Thymus (tissue), 11 donors: ENCODE measurements around the gene PCDH10. TPM values are rescaled to one million over a fixed set of nuclear protein-coding genes. Genes with fewer than 3 reads are reported as not detected.

Experiments used
- DNase-seq, 9 donors: peaks; one replicate each; pipeline ENCODE4 v3.0.0-alpha.2; 2013; ENCODE audit warnings: low spot score in 9 of 9, low read depth in 6 of 9, missing footprints in 1 of 9
- H3K27ac ChIP-seq, 2 donors: one replicate each; pipeline ENCODE4 v1.5.1; 2013; ENCODE audit warnings: control low read depth in 1 of 2, low read depth in 1 of 2, low read length in 1 of 2, mild to moderate bottlenecking in 1 of 2, moderate library complexity in 1 of 2
- H3K27me3 ChIP-seq, 2 donors: one replicate each; pipeline ENCODE4 v1.5.1; 2013; ENCODE audit warnings: low read length in 1 of 2; ENCODE audit not compliant: control insufficient read depth in 2 of 2, insufficient read depth in 1 of 2
- H3K36me3 ChIP-seq, 2 donors: one replicate each; pipeline ENCODE4 v1.5.1; 2013; ENCODE audit warnings: low read length in 1 of 2, mild to moderate bottlenecking in 1 of 2, moderate library complexity in 1 of 2; ENCODE audit not compliant: control insufficient read depth in 2 of 2, insufficient read depth in 2 of 2
- H3K4me1 ChIP-seq, 2 donors: one replicate each; pipeline ENCODE4 v1.5.1; 2013; ENCODE audit warnings: low read length in 2 of 2; ENCODE audit not compliant: control insufficient read depth in 2 of 2, insufficient read depth in 2 of 2
- H3K4me3 ChIP-seq, 2 donors: one replicate each; pipeline ENCODE4 v1.5.1; 2013; ENCODE audit warnings: low read length in 2 of 2, control low read depth in 1 of 2, mild to moderate bottlenecking in 1 of 2
- H3K9me3 ChIP-seq, 2 donors: one replicate each; pipeline ENCODE4 v1.5.1; 2013; ENCODE audit warnings: low read length in 1 of 2, mild to moderate bottlenecking in 1 of 2; ENCODE audit not compliant: control insufficient read depth in 2 of 2, insufficient read depth in 1 of 2
- WGBS: extraction: QIAGEN DNeasy Blood & Tissue Kit; methylation state at CpG from one replicate; pipeline ENCODE4 v1.1.7; 2013; 5-methylcytosine and 5-hydroxymethylcytosine counted together
- polyA plus RNA-seq: library from polyadenylated mRNA; stranded (reverse); fragments of 200-250 nt; gene quantifications from one replicate; pipeline ENCODE4 v1.2.3, GENCODE V29; 2013
- total RNA-seq: library from RNA; stranded (reverse); fragments of 120-200 nt; gene quantifications from one replicate; pipeline ENCODE4 v1.2.4, GENCODE V29; 2013
- donor health status: healthy.

Gene PCDH10
- total and polyA plus RNA-seq, 2 donors: 0.11 to 1.7 TPM

DNA sequence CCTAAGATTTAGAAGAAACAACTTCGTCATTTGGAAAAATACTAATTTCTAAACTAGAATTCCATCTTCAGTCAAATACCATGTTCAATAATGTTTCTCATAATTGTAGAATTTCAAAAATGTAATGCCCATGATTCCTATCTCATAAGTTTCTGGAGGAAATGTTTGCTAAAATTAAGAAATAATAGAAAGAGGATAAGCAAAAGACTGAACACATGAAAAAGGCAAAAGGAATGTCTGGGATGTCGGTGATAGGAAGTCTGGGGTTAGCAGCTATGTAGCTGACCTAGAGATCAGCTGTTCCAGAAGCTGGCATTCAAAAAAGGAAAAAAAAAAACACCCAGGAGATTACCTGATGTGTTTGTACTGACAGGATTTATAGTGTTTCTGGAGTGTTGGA, 18.9 kb upstream of the PCDH10 start:
- Histone ChIP-seq H3K4me3 (no peak overlapping the region), H3K4me1 (no peaks in the 10 kb centered on the region), H3K27me3 (no peaks in the 10 kb centered on the region), H3K9me3 (no peaks in the 10 kb centered on the region), H3K27ac (no peak overlapping the region), H3K36me3 (no peaks in the 10 kb centered on the region)
- DNase-seq: no peak
- WGBS: 97% methylated on average over 2 of the region's 2 CpGs

- no peaks in the 10 kb centered on the region for H3K9me3 ChIP-seq
- no peaks in the 10 kb centered on the region for H3K36me3 ChIP-seq
- WGBS: 92% methylated on average over 2 of the region's 2 CpGs
- H3K4me1 ChIP-seq: no peaks in the 10 kb centered on the region
- DNase-seq: no peak
- H3K4me3 ChIP-seq: no peak overlapping the region
- no peak overlapping the region for H3K27ac ChIP-seq
- H3K27me3 ChIP-seq: no peaks in the 10 kb centered on the region
Observed at GRCh38 chr4:133131829-133132460, 17.1 kb upstream of the PCDH10 start.

DNA sequence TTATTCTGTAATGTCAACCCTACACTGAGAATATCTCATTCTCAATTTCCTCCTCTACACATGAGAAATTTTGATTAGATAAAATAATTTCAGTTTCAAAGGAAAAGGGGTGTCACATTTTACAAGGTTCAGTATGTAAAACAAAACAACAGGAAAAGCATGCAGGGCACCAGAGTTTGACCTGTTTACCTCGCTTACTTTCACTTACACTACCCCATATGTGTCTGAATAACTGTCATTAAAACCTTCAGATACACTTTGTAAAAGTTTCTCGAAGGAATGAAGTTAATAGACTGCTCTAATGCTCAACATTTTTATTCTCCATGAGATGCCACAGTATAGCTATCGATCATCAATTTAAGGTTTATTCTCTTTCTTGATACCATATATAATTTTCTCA, 12.3 kb upstream of the PCDH10 start:
- Histone ChIP-seq H3K27me3 (no peaks in the 10 kb centered on the region), H3K36me3 (no peaks in the 10 kb centered on the region), H3K27ac (no peak overlapping the region), H3K9me3 (no peaks in the 10 kb centered on the region), H3K4me1 (no peaks in the 10 kb centered on the region), H3K4me3 (no peak overlapping the region)
- 90% methylated on average over 3 of the region's 3 CpGs for WGBS
- DNase-seq: no peak

GRCh38 chr4:133137571-133137970, 11.5 kb upstream of the PCDH10 start:
- Histone ChIP-seq H3K4me3 (no peak overlapping the region), H3K4me1 (no peaks in the 10 kb centered on the region), H3K27me3 (no peaks in the 10 kb centered on the region), H3K36me3 (no peaks in the 10 kb centered on the region), H3K9me3 (no peaks in the 10 kb centered on the region), H3K27ac (no peak overlapping the region)
- 60% methylated on average over 1 of the region's 1 CpG for WGBS
- no peak for DNase-seq

- WGBS: 12% methylated on average over 3 of the region's 3 CpGs
- H3K27me3 ChIP-seq: peaks cover 29 to 30% of the 10 kb centered on the region in 2 donors
- DNase-seq: peak in 1 of 9 donors; percentile 36
Observed at GRCh38 chr4:133143775-133144430, 5.2 kb upstream of the PCDH10 start.

DNA sequence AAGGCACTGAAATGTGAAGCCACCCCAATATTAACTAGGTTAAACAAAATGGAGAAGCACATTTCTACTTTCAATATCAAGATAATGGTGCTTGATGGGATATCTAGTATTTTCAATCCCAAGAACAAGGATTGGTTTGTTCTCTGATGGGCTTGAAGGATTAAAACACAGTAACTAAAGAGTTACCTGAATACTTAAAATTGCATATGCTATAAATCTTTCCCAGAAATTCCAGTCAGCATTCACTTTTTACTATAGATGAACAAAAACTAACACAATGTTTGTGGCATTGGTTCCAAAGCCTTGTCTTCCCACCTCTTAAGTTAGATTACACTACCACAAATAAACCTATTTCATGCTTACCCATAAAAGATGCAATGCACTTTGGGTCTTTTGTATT, 3.9 kb upstream of the PCDH10 start:
- peaks cover 40 to 43% of the 10 kb centered on the region in 2 donors for H3K27me3 ChIP-seq
- H3K9me3 ChIP-seq: peaks cover 1 to 7% of the 10 kb centered on the region in 2 donors

More at GRCh38 chr4:133143775-133144430, 5.2 kb upstream of the PCDH10 start:
- no peak overlapping the region for H3K4me3 ChIP-seq
- peaks cover 6 to 28% of the 10 kb centered on the region in 2 donors for H3K4me1 ChIP-seq
- H3K36me3 ChIP-seq: no peaks in the 10 kb centered on the region
- no peak overlapping the region for H3K27ac ChIP-seq
- H3K9me3 ChIP-seq: peaks cover 0 to 7% of the 10 kb centered on the region in 2 donors

DNA sequence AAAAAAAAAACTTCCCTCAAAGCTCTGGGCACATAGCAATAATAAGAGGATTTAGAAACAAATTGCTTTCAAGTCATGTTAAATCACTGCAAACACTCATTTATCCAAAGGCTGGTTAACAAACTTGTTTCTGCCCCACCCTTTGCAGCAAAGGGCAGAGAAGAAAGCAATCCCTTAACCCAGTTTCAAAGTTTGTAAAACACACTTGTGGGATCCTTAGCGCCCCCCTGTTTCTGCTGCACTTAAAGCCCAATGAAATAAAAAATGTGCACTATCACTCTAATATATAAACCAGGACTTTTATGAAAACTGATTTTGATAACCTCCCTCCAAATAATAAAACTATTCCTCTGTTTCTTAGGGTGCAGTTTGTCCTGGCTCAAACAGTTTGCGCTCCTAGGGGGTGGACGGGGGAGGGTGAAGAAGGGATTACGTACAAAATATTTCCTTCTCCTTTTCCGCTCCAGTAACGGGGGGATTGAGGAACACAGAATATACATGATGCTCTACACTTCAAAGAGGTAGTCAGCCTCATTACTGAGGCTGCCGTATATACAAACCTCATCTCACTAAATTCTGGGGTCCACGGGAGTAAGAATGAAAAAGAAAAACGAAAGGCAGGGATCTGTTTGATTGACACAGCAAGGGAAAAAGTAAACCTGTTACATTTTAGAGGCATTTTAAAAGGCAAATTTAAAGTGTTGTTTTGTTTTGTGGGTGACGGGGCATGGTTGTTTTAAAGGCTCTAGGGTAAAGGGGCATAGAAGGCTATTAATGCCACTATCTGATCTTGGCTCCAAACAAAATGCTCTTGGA, 3.1 kb upstream of the PCDH10 start:
- Histone ChIP-seq H3K4me3 (peak overlapping the region in 1 of 2 donors; percentile 32), H3K27ac (no peak overlapping the region), H3K36me3 (no peaks in the 10 kb centered on the region), H3K9me3 (peaks cover 1 to 7% of the 10 kb centered on the region in 2 donors), H3K4me1 (peaks cover 12 to 47% of the 10 kb centered on the region in 2 donors), H3K27me3 (peaks cover 47 to 50% of the 10 kb centered on the region in 2 donors)
- WGBS: 5% methylated on average over 10 of the region's 10 CpGs
- peak in 1 of 9 donors; percentile 38 for DNase-seq

More for the DNA sequence above, 3.9 kb upstream of the PCDH10 start:
- H3K4me3 ChIP-seq: no peak overlapping the region
- no peak for DNase-seq
- peaks cover 10 to 40% of the 10 kb centered on the region in 2 donors for H3K4me1 ChIP-seq
- no peak overlapping the region for H3K27ac ChIP-seq
- no peaks in the 10 kb centered on the region for H3K36me3 ChIP-seq

DNA sequence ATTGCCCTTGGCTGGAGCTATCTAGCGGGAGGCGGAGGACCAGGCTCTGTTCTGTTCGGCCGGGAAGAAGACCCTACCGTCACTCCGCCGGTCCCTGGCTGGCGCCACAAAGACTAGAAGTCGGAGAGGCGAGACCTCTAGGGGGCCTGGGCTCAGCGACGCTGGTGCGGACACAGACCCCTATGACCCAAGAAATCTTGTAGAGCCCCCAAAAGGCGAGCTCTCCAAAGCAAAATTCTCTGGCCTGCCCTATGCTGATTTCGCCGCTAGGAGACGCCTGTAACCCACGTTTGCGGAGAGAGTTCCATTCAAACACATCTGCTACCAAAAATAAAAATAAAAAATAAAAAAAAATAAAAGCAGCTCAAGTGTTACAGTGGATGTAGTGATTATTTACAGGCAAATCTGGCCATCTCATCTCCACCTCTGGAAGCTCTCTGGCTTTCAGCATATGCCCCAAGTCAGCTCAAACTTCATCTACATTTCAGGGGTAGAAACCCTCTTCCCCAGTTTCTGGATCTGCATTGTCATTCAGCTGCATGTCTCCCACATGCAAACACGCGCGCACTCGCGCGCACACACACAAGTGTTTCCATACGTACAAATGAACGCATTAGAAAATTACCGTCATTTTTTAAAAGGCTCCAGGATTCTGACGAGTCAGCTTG, 2.4 kb upstream of the PCDH10 start:
- H3K27ac ChIP-seq: no peak overlapping the region
- H3K4me1 ChIP-seq: peaks cover 15 to 54% of the 10 kb centered on the region in 2 donors
- 2% methylated on average over 29 of the region's 29 CpGs for WGBS
- H3K4me3 ChIP-seq: peak overlapping the region in 1 of 2 donors; percentile 51
- no peaks in the 10 kb centered on the region for H3K36me3 ChIP-seq
- H3K9me3 ChIP-seq: peaks cover 1 to 7% of the 10 kb centered on the region in 2 donors
- DNase-seq: peak in 3 of 9 donors; percentile 58 to 87 (median 71)
- peaks cover 53 to 57% of the 10 kb centered on the region in 2 donors for H3K27me3 ChIP-seq
